NCI-H2196 (cell line): ENCODE data around the gene TLR9.
A peak's percentile ranks its signal among the peaks of the same experiment; 100 is the strongest.
"Not testable (repeated sequence)": the region's sequence is repeated elsewhere in the genome, so short reads cannot be mapped to it uniquely, and the experiment has no call there.

Experiments
- DNase-seq: peaks from one replicate; lab custom pipeline; 2025; ENCODE audit not compliant: unreplicated experiment; lab: John Stamatoyannopoulos, UW

Gene TLR9

GRCh38 chr3:52196977-52197376 is 28.5 kb downstream of the TLR9 start:
- no peak for DNase-seq

GRCh38 chr3:52195823-52196331 is 29.6 kb downstream of the TLR9 start:
- no peak for DNase-seq

GRCh38 chr3:52195291-52195597 is 30.2 kb downstream of the TLR9 start:
- DNase-seq, result no peak

- no peak for DNase-seq
Measured at GRCh38 chr3:52194485-52195290, 30.8 kb downstream of the TLR9 start.

- DNase-seq, result peak; percentile 41
Measured at GRCh38 chr3:52193065-52193464, 32.4 kb downstream of the TLR9 start.

GRCh38 chr3:52191663-52192062 is 33.8 kb downstream of the TLR9 start:
- no peak for DNase-seq

- peak; percentile 24 for DNase-seq
Measured at GRCh38 chr3:52190294-52191074, 35.0 kb downstream of the TLR9 start.

GRCh38 chr3:52188556-52188955 is 36.9 kb downstream of the TLR9 start:
- no peak for DNase-seq

GRCh38 chr3:52186729-52187128 is 38.7 kb downstream of the TLR9 start:
- DNase-seq, result no peak

- no peak for DNase-seq
Measured at GRCh38 chr3:52185837-52186236, 39.6 kb downstream of the TLR9 start.

GRCh38 chr3:52185311-52185710 is 40.1 kb downstream of the TLR9 start:
- DNase-seq, result no peak

GRCh38 chr3:52184690-52185089 is 40.8 kb downstream of the TLR9 start:
- DNase-seq, result no peak

- DNase-seq, result no peak
Measured at GRCh38 chr3:52183786-52184445, 41.5 kb downstream of the TLR9 start.

GRCh38 chr3:52182691-52183090 is 42.8 kb downstream of the TLR9 start:
- DNase-seq, result no peak

GRCh38 chr3:52182196-52182595 is 43.2 kb downstream of the TLR9 start:
- no peak for DNase-seq

- no peak for DNase-seq
Measured at GRCh38 chr3:52181543-52181942, 43.9 kb downstream of the TLR9 start.

GRCh38 chr3:52178537-52178936 is 46.9 kb downstream of the TLR9 start:
- DNase-seq, result no peak

GRCh38 chr3:52178126-52178525 is 47.3 kb downstream of the TLR9 start:
- not testable (repeated sequence) for DNase-seq

- no peak for DNase-seq
Measured at GRCh38 chr3:52177701-52178042, 47.8 kb downstream of the TLR9 start.

- DNase-seq, result no peak
Measured at GRCh38 chr3:52176951-52177700, 48.3 kb downstream of the TLR9 start.

GRCh38 chr3:52176180-52176752 is 49.2 kb downstream of the TLR9 start:
- DNase-seq, result no peak
